Stimulated activated naive B cell treated with anti-CD40 and anti-IgM and Interleukin-4, amounts not matched to agents 10 μg/mL and 1 μg/mL and 100 μg/mL, for 72 hours (primary cell): Measurements from ENCODE around the gene RBM33.
A peak's percentile ranks its signal among the peaks of the same experiment; 100 is the strongest.

ENCODE experiments used
- ATAC-seq, 2 donors: fragments of 150-1000 bp; cut with Tn5 transposase; replicated peaks; 2 replicates each; pipeline ENCODE4 v1.10.0; 2021; ENCODE audit warnings: moderate library complexity in 1 of 2
- DNase-seq: peaks from one replicate; pipeline ENCODE4 v3.0.0; 2021
- H3K27ac Mint-ChIP-seq: one replicate; pipeline ENCODE4 v1.8.0; 2022; ENCODE audit warnings: mild to moderate bottlenecking, mixed read lengths
- H3K27me3 Mint-ChIP-seq, 2 donors: one replicate each; pipeline ENCODE4 v1.8.0; 2022; ENCODE audit warnings: mixed read lengths in 2 of 2
- H3K36me3 Mint-ChIP-seq, 2 donors: one replicate each; pipeline ENCODE4 v1.8.0; 2022; ENCODE audit warnings: mixed read lengths in 2 of 2, mild to moderate bottlenecking in 1 of 2
- H3K4me1 Mint-ChIP-seq, 2 donors: one replicate each; pipeline ENCODE4 v1.8.0; 2022; ENCODE audit warnings: mixed read lengths in 2 of 2, mild to moderate bottlenecking in 1 of 2
- H3K4me3 Mint-ChIP-seq, 2 donors: one replicate each; pipeline ENCODE4 v1.8.0; 2022; ENCODE audit warnings: mild to moderate bottlenecking in 2 of 2, mixed read lengths in 2 of 2, moderate library complexity in 1 of 2
- H3K9me3 Mint-ChIP-seq, 2 donors: one replicate each; pipeline ENCODE4 v1.8.0; 2022; ENCODE audit warnings: mixed read lengths in 2 of 2, mild to moderate bottlenecking in 1 of 2

Gene RBM33

GRCh38 chr7:155722118-155722517 is 77.7 kb downstream of the RBM33 start:
- H3K36me3 Mint-ChIP-seq = peaks cover 4 to 33% of the 10 kb centered on the region in 2 donors
- ATAC-seq (peak; percentile 49 to 61), DNase-seq (no peak)
- no peaks in the 10 kb centered on the region for H3K9me3 Mint-ChIP-seq
- H3K4me1 Mint-ChIP-seq = peaks cover 29 to 61% of the 10 kb centered on the region in 2 donors
- H3K4me3 Mint-ChIP-seq = peak overlapping the region; percentile 61 to 67
- H3K27me3 Mint-ChIP-seq = no peaks in the 10 kb centered on the region
- H3K27ac Mint-ChIP-seq = peak overlapping the region; percentile 81

GRCh38 chr7:155722936-155723335 is 78.5 kb downstream of the RBM33 start:
- Mint-ChIP-seq H3K4me3 (no peak overlapping the region), H3K27me3 (no peaks in the 10 kb centered on the region), H3K9me3 (no peaks in the 10 kb centered on the region), H3K4me1 (peaks cover 26 to 65% of the 10 kb centered on the region in 2 donors), H3K36me3 (peaks cover 10 to 34% of the 10 kb centered on the region in 2 donors), H3K27ac (no peak overlapping the region)
- no peak for DNase-seq
- ATAC-seq = no peak

GRCh38 chr7:155724327-155725005 is 80.0 kb downstream of the RBM33 start:
- ATAC-seq (peak; percentile 63 to 68), DNase-seq (no peak)
- no peaks in the 10 kb centered on the region for H3K27me3 Mint-ChIP-seq
- H3K27ac Mint-ChIP-seq = peak overlapping the region; percentile 72
- peaks cover 31 to 74% of the 10 kb centered on the region in 2 donors for H3K4me1 Mint-ChIP-seq
- peaks cover 22 to 41% of the 10 kb centered on the region in 2 donors for H3K36me3 Mint-ChIP-seq
- H3K9me3 Mint-ChIP-seq = peaks cover 0 to 3% of the 10 kb centered on the region in 2 donors
- H3K4me3 Mint-ChIP-seq = peak overlapping the region; percentile 67 to 70

GRCh38 chr7:155725006-155725355 is 80.5 kb downstream of the RBM33 start:
- no peaks in the 10 kb centered on the region for H3K27me3 Mint-ChIP-seq
- peaks cover 26 to 45% of the 10 kb centered on the region in 2 donors for H3K36me3 Mint-ChIP-seq
- peaks cover 33 to 75% of the 10 kb centered on the region in 2 donors for H3K4me1 Mint-ChIP-seq
- ATAC-seq = peak; percentile 56 to 62
- peak overlapping the region; percentile 67 to 70 for H3K4me3 Mint-ChIP-seq
- no peak for DNase-seq
- H3K9me3 Mint-ChIP-seq = peaks cover 0 to 3% of the 10 kb centered on the region in 2 donors
- H3K27ac Mint-ChIP-seq = peak overlapping the region; percentile 72

DNA sequence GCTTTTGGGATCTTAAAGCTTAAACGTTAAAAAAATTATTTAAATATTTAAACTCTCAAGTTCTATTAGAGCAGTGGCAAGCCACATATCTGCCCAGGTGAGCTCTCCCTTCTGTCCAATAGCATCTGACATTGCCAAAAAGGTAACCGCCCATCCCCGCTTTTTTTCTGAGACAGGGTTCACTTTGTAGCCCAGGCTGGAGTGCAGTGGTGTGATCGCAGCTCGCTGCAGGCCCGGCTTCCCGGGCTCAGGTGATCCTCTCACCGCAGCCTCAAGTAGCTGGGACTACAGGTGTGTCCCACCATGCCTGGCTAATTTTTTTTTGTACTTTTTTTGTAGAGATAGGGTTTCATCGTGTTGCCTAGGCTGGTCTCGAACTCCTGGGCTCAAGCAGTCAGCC is 83.2 kb downstream of the RBM33 start:
- no peak overlapping the region for H3K4me3 Mint-ChIP-seq
- H3K4me1 Mint-ChIP-seq = peaks cover 37 to 79% of the 10 kb centered on the region in 2 donors
- H3K27ac Mint-ChIP-seq = no peak overlapping the region
- ATAC-seq (no peak), DNase-seq (no peak)
- H3K9me3 Mint-ChIP-seq = peaks cover 0 to 3% of the 10 kb centered on the region in 2 donors
- H3K36me3 Mint-ChIP-seq = peaks cover 29 to 60% of the 10 kb centered on the region in 2 donors
- H3K27me3 Mint-ChIP-seq = no peaks in the 10 kb centered on the region

DNA sequence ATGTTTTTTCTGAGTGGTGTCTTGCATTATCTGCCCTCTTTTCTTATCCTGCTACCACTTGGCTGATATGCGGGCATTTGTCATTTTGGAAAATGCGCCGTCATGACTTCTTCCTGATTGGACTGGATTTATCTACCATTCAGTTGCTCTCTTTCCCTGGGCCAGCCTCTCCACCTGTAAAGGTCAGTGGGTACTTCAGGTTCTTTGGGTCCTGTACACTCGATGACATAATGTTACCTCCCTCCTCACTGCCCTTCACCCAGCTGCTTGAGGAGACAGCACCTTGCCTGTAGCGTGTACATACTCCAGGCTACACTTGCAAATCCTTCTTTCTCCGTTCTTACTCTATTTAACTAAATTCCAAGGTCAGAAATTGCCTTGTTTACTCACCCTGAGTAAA is 83.7 kb downstream of the RBM33 start:
- peaks cover 0 to 3% of the 10 kb centered on the region in 2 donors for H3K9me3 Mint-ChIP-seq
- peaks cover 29 to 62% of the 10 kb centered on the region in 2 donors for H3K36me3 Mint-ChIP-seq
- no peaks in the 10 kb centered on the region for H3K27me3 Mint-ChIP-seq
- H3K4me3 Mint-ChIP-seq = no peak overlapping the region
- DNase-seq = no peak
- peaks cover 38 to 81% of the 10 kb centered on the region in 2 donors for H3K4me1 Mint-ChIP-seq
- no peak for ATAC-seq
- no peak overlapping the region for H3K27ac Mint-ChIP-seq

DNA sequence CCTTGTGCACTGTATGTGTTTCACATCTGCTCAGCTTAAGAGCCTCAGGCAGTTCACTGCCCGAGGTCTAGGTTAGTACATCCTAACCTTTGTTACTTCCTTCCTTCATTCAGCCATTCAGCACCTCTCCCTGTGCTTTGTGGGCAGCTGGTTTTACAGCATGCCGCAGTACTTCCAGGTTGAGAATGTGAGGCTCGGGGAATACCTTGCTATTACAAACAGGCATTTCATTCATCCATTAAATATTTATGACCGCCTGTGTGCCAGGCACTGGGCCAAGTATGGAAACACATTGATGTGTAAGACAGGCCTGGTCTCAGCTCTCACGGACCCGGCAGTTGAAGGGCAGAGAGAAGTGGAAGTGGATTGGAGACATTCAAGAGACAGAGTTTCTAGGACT is 85.4 kb downstream of the RBM33 start:
- peaks cover 32 to 59% of the 10 kb centered on the region in 2 donors for H3K36me3 Mint-ChIP-seq
- DNase-seq (no peak), ATAC-seq (no peak)
- H3K27me3 Mint-ChIP-seq = no peaks in the 10 kb centered on the region
- H3K27ac Mint-ChIP-seq = peak overlapping the region; percentile 33
- H3K9me3 Mint-ChIP-seq = peaks cover 0 to 3% of the 10 kb centered on the region in 2 donors
- no peak overlapping the region for H3K4me3 Mint-ChIP-seq
- peaks cover 38 to 77% of the 10 kb centered on the region in 2 donors for H3K4me1 Mint-ChIP-seq

DNA sequence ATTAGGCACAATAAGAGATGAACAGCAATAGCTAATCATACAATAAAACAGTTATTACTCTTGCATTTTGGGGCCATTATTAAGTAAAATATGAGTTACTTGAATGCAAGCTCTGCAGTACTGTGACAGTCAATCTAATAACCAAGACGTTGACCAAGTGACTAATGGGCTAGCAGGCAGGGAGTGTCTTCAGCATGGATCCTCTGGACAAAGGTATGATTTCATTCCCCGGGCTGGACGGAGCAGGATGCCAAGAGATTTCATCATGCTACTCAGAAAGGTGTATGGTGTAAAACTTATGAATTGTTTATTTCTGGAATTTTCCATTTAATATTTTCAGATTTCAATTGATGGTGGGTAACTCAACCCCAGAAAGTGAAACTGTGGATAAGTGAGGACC is 86.9 kb downstream of the RBM33 start:
- Mint-ChIP-seq H3K4me3 (no peak overlapping the region), H3K27me3 (no peaks in the 10 kb centered on the region), H3K27ac (peak overlapping the region; percentile 83), H3K36me3 (peaks cover 32 to 61% of the 10 kb centered on the region in 2 donors), H3K9me3 (peaks cover 0 to 3% of the 10 kb centered on the region in 2 donors), H3K4me1 (peaks cover 42 to 82% of the 10 kb centered on the region in 2 donors)
- DNase-seq (no peak), ATAC-seq (no peak)

DNA sequence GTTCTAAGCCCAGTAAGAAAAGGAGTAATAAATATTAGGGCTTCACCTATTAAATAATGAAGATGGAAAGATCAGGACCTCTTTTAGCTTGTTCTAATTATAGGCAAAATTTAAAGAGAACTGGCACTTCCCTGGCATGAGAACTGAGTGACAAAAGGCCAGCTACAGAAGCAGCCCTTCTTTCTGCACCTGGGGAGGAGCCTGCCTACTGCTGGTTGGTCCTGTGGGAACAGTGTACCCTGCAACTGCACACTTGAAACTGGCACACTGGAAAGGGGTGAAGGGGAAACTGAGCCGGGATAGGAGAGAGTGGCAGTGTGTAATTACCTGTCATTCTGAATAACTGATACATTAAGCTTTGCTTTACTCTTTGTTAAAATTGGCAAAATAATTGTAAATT is 87.4 kb downstream of the RBM33 start:
- no peaks in the 10 kb centered on the region for H3K27me3 Mint-ChIP-seq

GRCh38 chr7:155732286-155732685 is 87.8 kb downstream of the RBM33 start:
- Mint-ChIP-seq H3K36me3 (peaks cover 28 to 62% of the 10 kb centered on the region in 2 donors), H3K9me3 (peaks cover 0 to 3% of the 10 kb centered on the region in 2 donors), H3K27ac (peak overlapping the region; percentile 76), H3K4me3 (no peak overlapping the region), H3K4me1 (peaks cover 40 to 78% of the 10 kb centered on the region in 2 donors), H3K27me3 (no peaks in the 10 kb centered on the region)
- no peak for DNase-seq
- ATAC-seq = peak; percentile 51 to 58

More for the DNA sequence above, 87.4 kb downstream of the RBM33 start:
- H3K4me1 Mint-ChIP-seq = peaks cover 42 to 82% of the 10 kb centered on the region in 2 donors
- H3K9me3 Mint-ChIP-seq = peaks cover 0 to 3% of the 10 kb centered on the region in 2 donors
- H3K4me3 Mint-ChIP-seq = no peak overlapping the region
- ATAC-seq (no peak), DNase-seq (no peak)
- peaks cover 32 to 61% of the 10 kb centered on the region in 2 donors for H3K36me3 Mint-ChIP-seq
- H3K27ac Mint-ChIP-seq = peak overlapping the region; percentile 83

DNA sequence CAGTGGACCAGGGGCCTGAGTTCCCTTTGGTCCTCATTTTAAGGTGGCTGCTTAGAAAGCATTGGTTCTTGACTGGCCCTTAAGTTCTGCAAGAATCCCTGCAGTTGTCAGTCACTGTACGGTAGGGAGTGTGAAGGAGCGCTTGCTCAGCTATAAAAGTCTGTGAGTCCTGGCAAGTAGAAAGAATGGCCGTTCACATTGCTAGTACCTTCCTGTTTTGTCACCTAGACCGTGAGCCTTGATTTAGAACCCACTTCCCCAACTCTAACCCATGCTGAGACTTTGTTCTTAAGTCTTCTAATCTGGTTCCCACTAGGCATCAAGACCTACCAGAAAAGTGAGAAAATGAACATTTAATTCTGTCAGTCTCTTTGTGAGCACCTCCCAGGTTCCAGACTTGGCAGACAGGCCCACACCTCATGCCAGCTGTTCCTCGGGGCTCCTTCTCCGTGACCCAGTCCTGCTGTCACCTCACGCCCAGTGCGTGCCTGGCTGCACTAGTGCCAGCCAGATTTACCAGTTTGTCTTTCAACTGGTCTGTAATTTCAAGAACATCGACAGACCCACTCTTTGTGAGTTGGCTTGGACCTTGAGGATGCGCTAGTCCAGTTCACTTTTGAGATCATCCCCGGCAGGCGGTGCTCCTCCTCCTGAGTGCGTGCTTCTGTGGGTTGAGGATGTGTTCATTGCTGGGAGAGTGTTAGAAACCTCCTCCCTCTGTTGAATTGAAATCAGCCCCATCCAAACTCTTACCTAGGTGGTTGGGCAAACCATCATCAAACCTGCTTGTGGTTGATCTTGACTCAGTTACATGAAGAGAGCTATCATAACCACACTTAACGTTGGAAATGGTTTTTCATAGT is 89.4 kb downstream of the RBM33 start:
- Mint-ChIP-seq H3K4me1 (peaks cover 38 to 67% of the 10 kb centered on the region in 2 donors), H3K27me3 (no peaks in the 10 kb centered on the region), H3K36me3 (peaks cover 21 to 60% of the 10 kb centered on the region in 2 donors), H3K4me3 (no peak overlapping the region), H3K9me3 (no peaks in the 10 kb centered on the region), H3K27ac (peak overlapping the region; percentile 79)
- no peak for DNase-seq
- ATAC-seq = peak; percentile 50 to 51

GRCh38 chr7:155734445-155734809 is 90.0 kb downstream of the RBM33 start:
- H3K27me3 Mint-ChIP-seq = no peaks in the 10 kb centered on the region
- ATAC-seq (no peak), DNase-seq (no peak)
- H3K9me3 Mint-ChIP-seq = no peaks in the 10 kb centered on the region
- H3K36me3 Mint-ChIP-seq = peaks cover 18 to 62% of the 10 kb centered on the region in 2 donors
- H3K27ac Mint-ChIP-seq = no peak overlapping the region
- peaks cover 38 to 62% of the 10 kb centered on the region in 2 donors for H3K4me1 Mint-ChIP-seq
- no peak overlapping the region for H3K4me3 Mint-ChIP-seq

GRCh38 chr7:155735442-155736115 is 91.1 kb downstream of the RBM33 start:
- ATAC-seq = no peak
- H3K4me1 Mint-ChIP-seq = peaks cover 33 to 51% of the 10 kb centered on the region in 2 donors

GRCh38 chr7:155737590-155737989 is 93.1 kb downstream of the RBM33 start:
- H3K4me3 Mint-ChIP-seq = no peak overlapping the region
- H3K9me3 Mint-ChIP-seq = no peaks in the 10 kb centered on the region
- H3K4me1 Mint-ChIP-seq = peaks cover 28 to 33% of the 10 kb centered on the region in 2 donors
- peak overlapping the region; percentile 81 for H3K27ac Mint-ChIP-seq
- no peaks in the 10 kb centered on the region for H3K27me3 Mint-ChIP-seq
- DNase-seq (no peak), ATAC-seq (no peak)
- H3K36me3 Mint-ChIP-seq = peaks cover 22 to 62% of the 10 kb centered on the region in 2 donors

More at GRCh38 chr7:155735442-155736115, 91.1 kb downstream of the RBM33 start:
- DNase-seq = no peak
- Mint-ChIP-seq H3K27ac (peak overlapping the region; percentile 62), H3K4me3 (no peak overlapping the region), H3K36me3 (peaks cover 15 to 61% of the 10 kb centered on the region in 2 donors), H3K27me3 (no peaks in the 10 kb centered on the region), H3K9me3 (no peaks in the 10 kb centered on the region)
